ENCODE results near the gene OPCML. TPM values are rescaled to one million over a fixed set of nuclear protein-coding genes. Genes with fewer than 3 reads are reported as not detected.

Gene OPCML
- total RNA-seq, 2 experiments from 2014 or later = not detected

- no peaks in the 10 kb centered on the region for H3K27me3 Mint-ChIP-seq
- no peaks in the 10 kb centered on the region for H3K4me1 Mint-ChIP-seq (ENCODE audit: low read depth)
- intact Hi-C loops (cut with micrococcal nuclease) = no loop called here
Measured at GRCh38 chr11:133041181-133041580, 491.1 kb downstream of the OPCML start.

GRCh38 chr11:133040289-133040900 lies 491.9 kb downstream of the OPCML start:
- Mint-ChIP-seq H3K36me3 (no peaks in the 10 kb centered on the region), H3K27ac (no peak overlapping the region), H3K4me1 (ENCODE audit: low read depth) (no peaks in the 10 kb centered on the region), H3K4me3 (no peak overlapping the region), H3K27me3 (no peaks in the 10 kb centered on the region), H3K9me3 (peaks cover 2% of the 10 kb centered on the region)
- intact Hi-C loops (cut with micrococcal nuclease) = no loop called here
- POLR2A ChIA-PET = no interaction called here
- CTCF ChIA-PET = no interaction called here
- DNase-seq = no peak

More at GRCh38 chr11:133041181-133041580, 491.1 kb downstream of the OPCML start:
- ChIA-PET CTCF (no interaction called here), POLR2A (no interaction called here)
- Mint-ChIP-seq H3K36me3 (no peaks in the 10 kb centered on the region), H3K4me3 (no peak overlapping the region), H3K9me3 (peaks cover 2% of the 10 kb centered on the region), H3K27ac (no peak overlapping the region)
- DNase-seq = no peak

GRCh38 chr11:133038850-133039249 lies 493.5 kb downstream of the OPCML start:
- Mint-ChIP-seq H3K36me3 (no peaks in the 10 kb centered on the region), H3K27ac (no peak overlapping the region), H3K27me3 (no peaks in the 10 kb centered on the region), H3K4me3 (no peak overlapping the region), H3K4me1 (ENCODE audit: low read depth) (no peaks in the 10 kb centered on the region), H3K9me3 (no peaks in the 10 kb centered on the region)
- intact Hi-C loops (cut with micrococcal nuclease) = no loop called here
- POLR2A ChIA-PET = no interaction called here
- DNase-seq = no peak
- CTCF ChIA-PET = no interaction called here

GRCh38 chr11:133034929-133035328 lies 497.4 kb downstream of the OPCML start:
- ChIA-PET POLR2A (no interaction called here), CTCF (no interaction called here)
- DNase-seq = no peak
- Mint-ChIP-seq H3K36me3 (no peaks in the 10 kb centered on the region), H3K4me1 (ENCODE audit: low read depth) (no peaks in the 10 kb centered on the region), H3K27me3 (no peaks in the 10 kb centered on the region), H3K9me3 (peaks cover 4% of the 10 kb centered on the region), H3K4me3 (no peak overlapping the region), H3K27ac (no peak overlapping the region)
- intact Hi-C loops (cut with micrococcal nuclease) = no loop called here

- ChIA-PET CTCF (no interaction called here), POLR2A (no interaction called here)
- no peaks in the 10 kb centered on the region for H3K27me3 Mint-ChIP-seq
- intact Hi-C loops (cut with micrococcal nuclease) = no loop called here
- no peak for DNase-seq
- H3K9me3 Mint-ChIP-seq = peaks cover 4% of the 10 kb centered on the region
- no peaks in the 10 kb centered on the region for H3K36me3 Mint-ChIP-seq
- H3K4me3 Mint-ChIP-seq = no peak overlapping the region
- no peaks in the 10 kb centered on the region for H3K4me1 Mint-ChIP-seq (ENCODE audit: low read depth)
- H3K27ac Mint-ChIP-seq = no peak overlapping the region
Measured at GRCh38 chr11:133029107-133029506, 503.2 kb downstream of the OPCML start.

- CTCF ChIA-PET = no interaction called here
Measured at GRCh38 chr11:133026952-133027351, 505.3 kb downstream of the OPCML start.

GRCh38 chr11:133024301-133024700 lies 508.0 kb downstream of the OPCML start:
- no peaks in the 10 kb centered on the region for H3K36me3 Mint-ChIP-seq
- ChIA-PET CTCF (no interaction called here), POLR2A (no interaction called here)
- no peak for DNase-seq
- H3K27me3 Mint-ChIP-seq = no peaks in the 10 kb centered on the region
- intact Hi-C loops (cut with micrococcal nuclease) = no loop called here
- H3K4me3 Mint-ChIP-seq = no peak overlapping the region
- H3K27ac Mint-ChIP-seq = no peak overlapping the region
- no peaks in the 10 kb centered on the region for H3K9me3 Mint-ChIP-seq
- H3K4me1 Mint-ChIP-seq (ENCODE audit: low read depth) = no peaks in the 10 kb centered on the region

More at GRCh38 chr11:133026952-133027351, 505.3 kb downstream of the OPCML start:
- no peak overlapping the region for H3K4me3 Mint-ChIP-seq
- H3K9me3 Mint-ChIP-seq = peaks cover 4% of the 10 kb centered on the region
- DNase-seq = no peak
- H3K27me3 Mint-ChIP-seq = no peaks in the 10 kb centered on the region
- intact Hi-C loops (cut with micrococcal nuclease) = no loop called here
- POLR2A ChIA-PET = no interaction called here
- no peaks in the 10 kb centered on the region for H3K4me1 Mint-ChIP-seq (ENCODE audit: low read depth)
- H3K27ac Mint-ChIP-seq = no peak overlapping the region
- H3K36me3 Mint-ChIP-seq = no peaks in the 10 kb centered on the region

GRCh38 chr11:133023232-133023631 lies 509.1 kb downstream of the OPCML start:
- DNase-seq = no peak
- no peaks in the 10 kb centered on the region for H3K9me3 Mint-ChIP-seq
- no peaks in the 10 kb centered on the region for H3K4me1 Mint-ChIP-seq (ENCODE audit: low read depth)
- H3K36me3 Mint-ChIP-seq = no peaks in the 10 kb centered on the region
- H3K27me3 Mint-ChIP-seq = no peaks in the 10 kb centered on the region
- H3K4me3 Mint-ChIP-seq = no peak overlapping the region
- ChIA-PET CTCF (no interaction called here), POLR2A (no interaction called here)
- no peak overlapping the region for H3K27ac Mint-ChIP-seq
- intact Hi-C loops (cut with micrococcal nuclease) = no loop called here

- Mint-ChIP-seq H3K4me1 (ENCODE audit: low read depth) (no peaks in the 10 kb centered on the region), H3K36me3 (no peaks in the 10 kb centered on the region), H3K4me3 (no peak overlapping the region), H3K27ac (no peak overlapping the region), H3K27me3 (no peaks in the 10 kb centered on the region), H3K9me3 (no peaks in the 10 kb centered on the region)
- POLR2A ChIA-PET = no interaction called here
- intact Hi-C loops (cut with micrococcal nuclease) = no loop called here
- no peak for DNase-seq
- CTCF ChIA-PET = no interaction called here
Measured at GRCh38 chr11:133021553-133021952, 510.7 kb downstream of the OPCML start.

GRCh38 chr11:133020372-133020714 lies 512.0 kb downstream of the OPCML start:
- POLR2A ChIA-PET = no interaction called here

GRCh38 chr11:133019545-133020371 lies 512.5 kb downstream of the OPCML start:
- POLR2A ChIA-PET = no interaction called here
- Mint-ChIP-seq H3K4me3 (no peak overlapping the region), H3K27me3 (no peaks in the 10 kb centered on the region), H3K4me1 (ENCODE audit: low read depth) (no peaks in the 10 kb centered on the region), H3K9me3 (no peaks in the 10 kb centered on the region), H3K36me3 (no peaks in the 10 kb centered on the region), H3K27ac (no peak overlapping the region)
- intact Hi-C loops (cut with micrococcal nuclease) = no loop called here
- no peak for DNase-seq
- CTCF ChIA-PET = no interaction called here

More at GRCh38 chr11:133020372-133020714, 512.0 kb downstream of the OPCML start:
- H3K4me3 Mint-ChIP-seq = no peak overlapping the region
- no peak for DNase-seq
- H3K9me3 Mint-ChIP-seq = no peaks in the 10 kb centered on the region
- H3K27ac Mint-ChIP-seq = no peak overlapping the region
- CTCF ChIA-PET = interaction anchor here (0.7 kb wide), 1 partner anchor 50 kb away, joined by 4 read pairs; no protein-coding TSS in a partner anchor
- no peaks in the 10 kb centered on the region for H3K36me3 Mint-ChIP-seq
- intact Hi-C loops (cut with micrococcal nuclease) = no loop called here
- H3K4me1 Mint-ChIP-seq (ENCODE audit: low read depth) = no peaks in the 10 kb centered on the region
- no peaks in the 10 kb centered on the region for H3K27me3 Mint-ChIP-seq

- no peaks in the 10 kb centered on the region for H3K9me3 Mint-ChIP-seq
- no peaks in the 10 kb centered on the region for H3K4me1 Mint-ChIP-seq (ENCODE audit: low read depth)
- POLR2A ChIA-PET = no interaction called here
- no peaks in the 10 kb centered on the region for H3K27me3 Mint-ChIP-seq
- CTCF ChIA-PET = no interaction called here
- no peak overlapping the region for H3K4me3 Mint-ChIP-seq
- DNase-seq = no peak
- H3K36me3 Mint-ChIP-seq = no peaks in the 10 kb centered on the region
- intact Hi-C loops (cut with micrococcal nuclease) = no loop called here
- H3K27ac Mint-ChIP-seq = no peak overlapping the region
Measured at GRCh38 chr11:133015457-133015856, 516.8 kb downstream of the OPCML start.

- H3K36me3 Mint-ChIP-seq = no peaks in the 10 kb centered on the region
- intact Hi-C loops (cut with micrococcal nuclease) = no loop called here
- CTCF ChIA-PET = interaction anchor here (0.6 kb wide), 1 partner anchor 359 kb away, joined by 3 read pairs; no protein-coding TSS in a partner anchor
Measured at GRCh38 chr11:133014337-133014736, 518.0 kb downstream of the OPCML start.

More at GRCh38 chr11:133014337-133014736, 518.0 kb downstream of the OPCML start:
- POLR2A ChIA-PET = no interaction called here
- H3K4me1 Mint-ChIP-seq (ENCODE audit: low read depth) = no peaks in the 10 kb centered on the region
- H3K27me3 Mint-ChIP-seq = no peaks in the 10 kb centered on the region
- no peaks in the 10 kb centered on the region for H3K9me3 Mint-ChIP-seq
- H3K4me3 Mint-ChIP-seq = no peak overlapping the region
- H3K27ac Mint-ChIP-seq = no peak overlapping the region
- no peak for DNase-seq

Measured in activated CD4-positive, alpha-beta memory T cell treated with anti-CD3 and anti-CD28 coated beads for 36 hours (primary cell).